Measurements from ENCODE around the gene PCDHGB4. TPM values are rescaled to one million over a fixed set of nuclear protein-coding genes. Genes with fewer than 3 reads are reported as not detected.

The PCDHGB4 gene
- total and polyA plus RNA-seq, 2 of the 8 experiments (the other 6 are each of a cell fraction or from before 2014, with no cell fraction given), result 8.0 to 9.1 TPM

DNA sequence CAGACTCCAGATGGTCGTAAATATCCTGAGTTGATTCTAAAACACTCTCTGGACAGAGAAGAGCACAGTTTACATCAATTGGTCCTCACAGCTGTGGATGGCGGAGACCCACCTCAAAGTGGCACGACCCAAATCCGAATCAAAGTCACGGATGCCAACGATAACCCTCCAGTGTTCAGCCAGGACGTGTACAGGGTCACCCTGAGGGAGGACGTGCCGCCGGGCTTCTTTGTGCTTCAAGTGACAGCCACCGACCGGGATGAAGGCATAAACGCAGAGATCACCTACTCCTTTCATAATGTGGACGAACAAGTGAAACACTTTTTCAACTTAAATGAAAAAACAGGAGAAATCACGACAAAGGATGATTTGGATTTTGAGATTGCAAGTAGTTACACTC, 26.8 kb upstream of the PCDHGB4 start:
- H2AFZ ChIP-seq (ENCODE audit: low read length), result no peak overlapping the region
- H3K27me3 ChIP-seq (replicated peaks in 1 of 4; ENCODE audit: control insufficient read depth in 3 of 4, extremely low read depth in 1 of 4, insufficient read depth in 3 of 4, low read length in 3 of 4), result no peaks in the 10 kb centered on the region
- 91% methylated on average over 15 of the region's 15 CpGs; no CpG with 5 or more reads in 1 of the 2 experiments for WGBS, 2 experiments (ENCODE audit: extremely low coverage in 1 of 2, insufficient coverage in 1 of 2, insufficient read length in 1 of 2, insufficient replicate concordance in 2 of 2, low coverage in 1 of 2, low lambda C conversion rate in 2 of 2, missing lambda C conversion rate in 1 of 2)
- no peak overlapping the region for H2AK5ac ChIP-seq (ENCODE audit: low read depth, low read length)
- no peaks in the 10 kb centered on the region for H3K79me2 ChIP-seq (ENCODE audit: control insufficient read depth in 1 of 2, insufficient read depth in 2 of 2, low read length in 2 of 2)
- H3K18ac ChIP-seq (ENCODE audit: extremely low read depth, low read length), result no peak overlapping the region
- H3K36me3 ChIP-seq (ENCODE audit: control insufficient read depth in 2 of 4, insufficient read depth in 4 of 4, low read length in 3 of 4), result peaks cover 0 to 8% (median 3%) of the 10 kb centered on the region in 4 experiments; a peak in 4 of 8 replicates
- peaks cover 0 to 3% (median under 1%) of the 10 kb centered on the region in 4 experiments; a peak in 1 of 7 replicates for H3K4me1 ChIP-seq (replicated peaks in 1 of 4; ENCODE audit: control insufficient read depth in 3 of 4, insufficient read depth in 4 of 4, low read length in 3 of 4)
- ChIA-PET POLR2A (ENCODE audit: partially characterized antibody) (interaction anchor here (1.1 kb wide), 1 partner anchor 48 kb away, joined by 3 read pairs; no protein-coding TSS in a partner anchor), CTCF (ENCODE audit: partially characterized antibody) (interaction anchor here (0.7 to 3.4 kb wide), 22 partner anchors 9 to 204 kb away, joined by 3 to 20 read pairs (median 4); partner anchors contain the start of genes PCDHB14, PCDHB15, PCDHB16 and PCDHGA11)
- H3K4ac ChIP-seq (replicated peaks; ENCODE audit: insufficient read length, low read depth, low read length), result no peak overlapping the region
- no peak overlapping the region for H2BK15ac ChIP-seq (ENCODE audit: low read length)
- no peak overlapping the region for H2BK12ac ChIP-seq (ENCODE audit: low read depth, low read length)
- no peak overlapping the region for H4K5ac ChIP-seq (ENCODE audit: insufficient read length, low read depth, low read length)
- no peak overlapping the region for H3K23ac ChIP-seq (ENCODE audit: insufficient read length)
- H3K27ac ChIP-seq (ENCODE audit: low read depth, low read length), result no peak overlapping the region
- no peak overlapping the region for H2BK120ac ChIP-seq (replicated peaks; ENCODE audit: low read depth, low read length)
- DNase-seq (ENCODE audit: low read depth in 1 of 2, low spot score in 2 of 2) (no peak), FAIRE-seq (no peak)
- no peak overlapping the region for H2BK20ac ChIP-seq (ENCODE audit: low read length)
- no peak overlapping the region for H3K56ac ChIP-seq (replicated peaks; ENCODE audit: insufficient read length, low read depth, low read length)
- no peaks in the 10 kb centered on the region for H4K20me1 ChIP-seq (replicated peaks in 1 of 2; ENCODE audit: control insufficient read depth in 1 of 2, insufficient read depth in 2 of 2, low read length in 2 of 2)
- H4K8ac ChIP-seq (ENCODE audit: extremely low read depth, insufficient read depth, low read length), result no peak overlapping the region
- H3K9ac ChIP-seq (replicated peaks in 1 of 4; ENCODE audit: extremely low read depth in 1 of 4, low read depth in 3 of 4, low read length in 3 of 4), result no peak overlapping the region
- H3K14ac ChIP-seq (ENCODE audit: insufficient read length), result no peak overlapping the region
- H3K79me1 ChIP-seq (ENCODE audit: low read depth, low read length), result no peaks in the 10 kb centered on the region
- H4K91ac ChIP-seq (replicated peaks; ENCODE audit: insufficient read length, low read length), result no peak overlapping the region
- TF ChIP-seq GTF2F1 (IDR thresholded peaks at IDR 0.05; ENCODE audit: borderline replicate concordance, low read depth, low read length), result no peak
- no peak overlapping the region for H2BK5ac ChIP-seq (ENCODE audit: low read depth, low read length)
- H3K4me3 ChIP-seq (ENCODE audit: extremely low read depth in 1 of 4, insufficient read depth in 2 of 4, low read depth in 3 of 4, low read length in 4 of 4), result no peak overlapping the region
- no peak overlapping the region for H3K4me2 ChIP-seq (ENCODE audit: insufficient read depth in 1 of 2, low read depth in 2 of 2, low read length in 2 of 2)
- peaks cover 43 to 56% of the 10 kb centered on the region in 2 experiments for H3K9me3 ChIP-seq (ENCODE audit: insufficient read depth in 2 of 2, low read depth in 1 of 2, low read length in 1 of 2)
- no peaks in the 10 kb centered on the region for H3K23me2 ChIP-seq (ENCODE audit: low read depth, low read length)

Data from H1 (cell line).